ENCODE data around the gene NANS.
"Not testable (repeated sequence)": the region's sequence is repeated elsewhere in the genome, so short reads cannot be mapped to it uniquely, and the experiment has no call there.

NANS gene, protein sequence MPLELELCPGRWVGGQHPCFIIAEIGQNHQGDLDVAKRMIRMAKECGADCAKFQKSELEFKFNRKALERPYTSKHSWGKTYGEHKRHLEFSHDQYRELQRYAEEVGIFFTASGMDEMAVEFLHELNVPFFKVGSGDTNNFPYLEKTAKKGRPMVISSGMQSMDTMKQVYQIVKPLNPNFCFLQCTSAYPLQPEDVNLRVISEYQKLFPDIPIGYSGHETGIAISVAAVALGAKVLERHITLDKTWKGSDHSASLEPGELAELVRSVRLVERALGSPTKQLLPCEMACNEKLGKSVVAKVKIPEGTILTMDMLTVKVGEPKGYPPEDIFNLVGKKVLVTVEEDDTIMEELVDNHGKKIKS

GRCh38 chr9:98056269-98057137 lies at the start of gene NANS:
NANS (plus strand) TSS chr9:98056732; CDS start chr9:98056809, 77 bp downstream.
- DNase-seq, result peak; percentile 19 to 95 (median 87)

- DNase-seq, result no peak
Measured at GRCh38 chr9:98007251-98007928, 49.1 kb upstream of the NANS start.

- no peak for DNase-seq
Measured at GRCh38 chr9:98008764-98009163, 47.8 kb upstream of the NANS start.

DNA sequence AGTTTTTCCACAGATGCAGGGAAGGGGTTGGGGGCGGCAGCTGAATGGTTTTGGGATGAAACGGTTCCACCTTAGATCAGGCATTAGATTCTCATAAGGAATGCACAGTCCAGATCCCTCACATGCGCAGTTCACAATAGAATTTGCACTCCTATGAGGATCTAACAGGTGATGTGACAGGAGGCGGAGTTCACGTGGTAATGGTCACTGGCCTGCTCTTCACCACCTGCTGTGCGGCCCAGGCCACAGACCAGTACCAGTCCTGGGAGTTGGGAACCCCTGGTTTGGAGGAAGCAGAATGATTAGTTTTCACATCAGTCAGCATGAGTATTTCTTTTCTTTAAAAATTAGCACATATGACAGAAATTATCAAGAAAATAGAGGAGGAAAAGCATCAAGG lies 47.1 kb upstream of the NANS start:
- DNase-seq, result no peak

DNA sequence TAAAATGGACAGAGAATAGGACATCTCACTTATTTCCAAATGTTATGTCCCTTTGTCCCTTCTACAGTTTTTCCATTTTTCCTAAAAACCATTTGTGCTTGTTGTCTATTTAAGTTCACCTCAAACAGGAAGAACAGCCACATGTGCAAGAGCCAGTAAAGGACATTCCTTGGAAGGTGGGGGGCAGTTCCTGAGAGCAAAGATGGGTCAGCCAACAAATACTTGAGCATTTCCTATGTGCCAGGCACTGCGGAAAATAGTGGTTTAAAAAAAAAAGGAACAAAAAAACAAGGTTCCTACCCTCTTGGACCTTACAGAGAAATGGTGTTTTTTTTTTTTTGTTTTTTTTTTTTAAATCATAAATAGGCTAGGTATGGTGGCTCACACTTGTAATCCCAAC lies 46.6 kb upstream of the NANS start:
- no peak for DNase-seq

GRCh38 chr9:98010445-98010844 lies 46.1 kb upstream of the NANS start:
- DNase-seq, result no peak

DNA sequence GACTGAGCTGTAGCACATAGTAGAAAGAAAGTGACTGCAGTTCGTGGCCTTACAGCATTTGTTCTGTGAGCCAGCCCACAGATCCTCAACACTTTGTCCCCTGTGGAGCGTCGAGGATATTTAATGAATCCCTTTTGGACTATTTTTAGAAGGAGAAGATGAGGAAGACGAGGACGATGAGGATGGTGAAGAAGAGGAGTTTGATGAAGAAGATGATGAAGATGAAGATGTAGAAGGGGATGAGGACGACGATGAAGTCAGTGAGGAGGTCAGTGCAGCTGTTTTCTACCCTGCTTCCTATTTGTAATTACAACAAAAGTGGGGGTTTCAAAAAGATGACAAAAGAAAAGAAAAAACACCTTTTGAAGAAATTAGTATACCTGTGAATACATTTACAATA lies 45.4 kb upstream of the NANS start:
- no peak for DNase-seq

DNA sequence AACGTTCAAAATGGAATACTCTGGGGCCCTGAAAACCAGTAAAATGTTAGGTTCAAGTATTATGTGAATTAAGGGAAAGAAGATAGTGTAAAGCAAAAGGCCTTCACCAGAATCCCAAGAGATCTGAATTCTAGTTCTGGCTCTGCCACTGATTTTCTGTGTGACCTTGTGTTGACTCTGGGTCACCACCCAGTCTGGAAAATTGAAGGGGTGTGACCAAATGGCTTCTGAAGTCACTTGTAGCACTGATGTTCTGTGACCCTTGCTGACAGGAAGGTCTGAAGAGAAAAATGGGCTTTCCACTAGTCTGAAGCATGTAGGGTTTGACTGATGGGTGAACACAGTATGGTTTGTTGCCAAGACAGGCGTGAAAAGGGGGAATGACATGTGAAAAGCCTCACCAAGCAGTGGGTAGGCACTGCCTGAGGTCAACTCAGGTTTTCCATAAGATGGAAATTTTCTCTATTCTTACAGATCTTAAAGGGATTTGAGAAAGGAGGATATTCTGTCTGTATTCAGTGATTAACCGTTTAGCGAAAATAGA lies 40.3 kb upstream of the NANS start:
- no peak for DNase-seq

GRCh38 chr9:98017306-98017705 lies 39.2 kb upstream of the NANS start:
- no peak for DNase-seq

DNA sequence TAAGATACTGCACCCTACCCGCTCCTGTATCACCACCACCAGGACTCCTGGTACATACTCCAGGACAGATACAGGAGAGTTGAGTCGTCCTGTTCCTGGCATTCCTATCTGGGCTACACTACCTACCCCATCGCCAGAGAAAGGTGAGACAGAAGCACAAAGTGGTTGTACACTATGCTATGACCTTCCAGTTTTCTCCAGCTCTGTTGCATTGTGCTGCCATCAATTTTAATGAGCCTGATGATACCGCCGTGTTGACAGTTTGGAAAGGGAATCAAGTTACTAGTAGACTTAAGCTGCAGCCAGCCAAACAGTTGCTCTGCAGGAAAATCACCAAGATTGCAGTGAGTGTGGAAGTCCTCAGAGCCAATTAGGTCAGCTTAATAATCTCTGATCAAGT lies 38.2 kb upstream of the NANS start:
- no peak for DNase-seq

DNA sequence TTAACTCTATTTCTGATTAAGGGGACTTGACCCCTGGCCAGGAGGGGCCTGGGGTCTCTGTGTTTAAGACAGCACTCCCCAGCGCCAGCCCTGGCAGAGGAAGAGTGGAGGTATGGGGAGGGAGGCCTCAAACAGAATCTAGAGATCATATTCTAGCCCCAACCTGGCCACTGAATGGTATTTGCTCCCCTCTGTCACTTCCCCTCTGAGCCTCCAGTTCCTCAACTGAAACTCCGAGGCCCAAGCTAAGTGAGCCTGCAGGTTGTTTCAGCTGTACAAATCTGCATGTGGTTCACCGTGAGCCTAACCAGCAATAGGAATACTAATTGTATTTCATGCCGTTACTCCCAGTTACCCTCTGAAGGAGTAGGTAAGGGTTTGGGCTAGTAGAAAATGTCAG lies 37.4 kb upstream of the NANS start:
- DNase-seq, result no peak

GRCh38 chr9:98019869-98020268 lies 36.7 kb upstream of the NANS start:
- not testable (repeated sequence) for DNase-seq

- no peak for DNase-seq
Measured at GRCh38 chr9:98020476-98021145, 35.9 kb upstream of the NANS start.

GRCh38 chr9:98021306-98022040 lies 35.1 kb upstream of the NANS start:
- DNase-seq, result no peak

DNA sequence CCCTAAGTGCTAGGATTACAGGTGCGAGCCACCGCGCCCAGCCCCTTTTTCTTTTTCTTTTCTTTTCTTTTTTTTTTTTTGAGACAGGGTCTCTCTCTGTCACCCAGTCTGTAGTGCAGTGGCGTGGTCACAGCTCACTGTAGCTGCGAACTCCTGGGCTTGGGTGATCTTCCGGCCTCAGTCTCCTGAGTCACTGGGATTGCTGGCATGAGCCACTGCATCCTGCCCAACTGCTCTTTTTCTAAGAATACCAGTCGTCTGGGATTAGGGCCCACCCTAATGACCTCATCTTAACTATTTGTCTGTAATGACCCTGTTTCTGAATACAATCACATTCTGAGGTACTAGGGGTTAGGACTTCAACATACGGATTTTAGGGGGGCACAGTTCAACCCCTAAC lies 34.1 kb upstream of the NANS start:
- no peak for DNase-seq

DNA sequence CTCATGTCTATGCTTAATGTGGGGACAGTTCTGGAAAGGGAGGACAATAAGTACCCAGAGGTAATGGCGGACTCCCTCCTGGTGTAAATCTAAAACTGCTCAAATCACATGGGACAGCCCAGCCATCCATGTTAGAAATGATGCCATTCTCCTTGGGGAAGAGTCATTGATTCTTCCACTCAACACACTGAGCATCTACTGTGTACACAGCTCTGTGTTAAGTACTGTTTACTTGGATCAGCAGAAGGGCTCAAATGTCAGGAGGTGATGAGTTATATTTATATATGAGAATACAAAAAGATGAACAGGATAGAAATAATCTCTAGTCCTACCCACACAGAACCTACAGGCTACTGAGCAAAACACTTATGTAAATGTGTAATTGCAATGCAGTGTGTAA lies 31.8 kb upstream of the NANS start:
- no peak for DNase-seq

DNA sequence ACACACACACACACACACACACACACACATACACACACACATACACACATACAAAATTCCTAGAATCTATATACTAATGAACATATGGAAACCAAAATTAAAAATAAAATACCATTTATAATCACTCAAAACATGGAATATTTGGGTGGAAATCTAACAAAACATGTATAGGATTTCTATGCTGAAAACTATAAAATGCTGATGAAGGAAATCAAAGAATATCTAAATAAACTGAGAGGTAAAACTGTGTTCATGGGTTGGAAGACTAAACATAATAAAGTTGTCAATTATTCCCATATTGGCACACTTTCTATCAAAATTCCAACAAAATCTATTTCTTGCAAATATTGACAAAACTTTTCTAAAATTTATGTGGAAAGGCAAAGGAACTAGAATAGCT lies 25.4 kb upstream of the NANS start:
- DNase-seq, result no peak

DNA sequence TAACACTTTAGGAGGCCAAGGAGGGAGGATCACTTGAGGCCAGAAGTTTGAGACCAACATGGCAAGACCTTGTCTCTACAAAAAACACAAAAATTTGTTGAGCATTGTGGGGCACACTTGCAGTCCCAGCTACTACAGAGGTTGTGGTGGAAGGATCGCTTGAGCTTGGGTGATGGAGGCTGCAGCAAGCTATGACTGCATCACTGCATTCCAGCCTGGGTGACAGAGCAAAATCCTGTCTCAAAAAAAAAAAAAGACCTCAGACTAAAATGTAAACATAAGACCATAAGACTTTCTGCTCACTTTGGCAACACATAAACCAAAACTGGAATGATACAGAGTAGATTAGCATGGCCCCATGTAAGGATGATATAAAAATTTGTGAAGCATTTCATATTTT lies 24.6 kb upstream of the NANS start:
- DNase-seq, result no peak

- peak in 48 of 51 donors; percentile 8 to 85 (median 53) for DNase-seq
Measured at GRCh38 chr9:98034593-98035546, 21.7 kb upstream of the NANS start.
